Fibroblast of upper back skin (primary cell): ENCODE data around the gene PGM5.
"Not testable (repeated sequence)": the region's sequence is repeated elsewhere in the genome, so short reads cannot be mapped to it uniquely, and the experiment has no call there.

Experiments used
- DNase-seq: peaks from one replicate; pipeline ENCODE4 v3.0.0-alpha.2; 2013

The PGM5 gene

DNA sequence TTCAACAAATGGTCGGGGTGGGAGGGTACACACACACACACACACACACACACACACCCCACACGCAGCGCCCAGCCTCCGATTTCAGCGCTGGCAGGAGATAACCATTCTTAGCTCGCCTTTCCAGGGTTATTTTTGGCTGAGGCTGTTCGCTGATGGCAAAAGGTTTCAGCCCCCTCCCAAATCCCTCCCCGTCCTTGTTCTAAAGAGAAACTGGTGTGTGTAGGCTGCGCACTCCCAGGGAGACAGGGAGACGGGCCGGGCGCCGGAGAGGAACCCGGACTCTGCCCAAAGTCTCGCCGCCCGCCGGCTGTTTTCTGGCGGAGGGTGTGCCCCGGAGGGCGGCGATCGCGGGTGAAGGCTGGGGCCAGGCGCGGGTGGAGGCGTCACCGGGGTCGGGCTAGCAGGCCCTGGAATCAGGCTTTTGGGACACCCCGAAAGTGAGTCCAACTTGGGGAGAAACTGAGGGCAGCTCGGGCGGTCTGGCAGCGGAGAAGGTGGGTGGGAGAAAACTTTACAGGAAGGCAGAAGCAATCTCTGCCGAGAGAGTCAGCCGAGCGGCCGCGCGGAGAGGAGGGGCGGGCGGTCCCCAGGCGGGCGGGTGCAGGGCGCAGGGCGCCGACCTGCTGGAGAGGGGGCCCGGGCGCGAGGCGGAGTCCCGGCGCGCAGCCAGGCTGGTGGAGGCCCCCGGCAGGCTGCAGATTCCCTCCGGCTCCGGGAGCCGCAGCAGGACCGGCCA is at the start of gene PGM5:
Gene PGM5 (plus strand): TSS at position 232 of the 739 bp plus-strand sequence. CDS start 517 bp downstream, outside the sequence.
- DNase-seq: not testable (repeated sequence)

DNA sequence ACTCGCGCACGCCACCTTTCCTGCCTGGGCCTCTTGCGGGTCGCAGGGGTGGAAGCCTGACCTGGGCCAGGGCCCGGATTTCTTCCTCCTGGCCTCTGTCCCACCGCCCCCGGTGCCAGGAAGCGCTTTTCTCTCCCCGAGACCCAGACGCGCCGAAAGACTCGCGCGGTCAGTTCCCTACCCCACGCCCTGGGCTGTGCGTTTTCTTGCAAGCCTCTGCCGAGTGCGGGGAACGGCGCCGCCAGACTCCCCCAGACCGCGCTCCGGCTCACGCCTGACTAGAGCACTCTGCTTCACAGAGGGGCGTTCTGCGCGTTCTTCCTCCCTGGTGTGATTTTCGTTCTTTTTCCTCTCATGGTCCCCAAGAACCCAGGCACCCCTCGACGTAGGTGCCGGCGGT is 49.3 kb upstream of the PGM5 start:
- not testable (repeated sequence) for DNase-seq

DNA sequence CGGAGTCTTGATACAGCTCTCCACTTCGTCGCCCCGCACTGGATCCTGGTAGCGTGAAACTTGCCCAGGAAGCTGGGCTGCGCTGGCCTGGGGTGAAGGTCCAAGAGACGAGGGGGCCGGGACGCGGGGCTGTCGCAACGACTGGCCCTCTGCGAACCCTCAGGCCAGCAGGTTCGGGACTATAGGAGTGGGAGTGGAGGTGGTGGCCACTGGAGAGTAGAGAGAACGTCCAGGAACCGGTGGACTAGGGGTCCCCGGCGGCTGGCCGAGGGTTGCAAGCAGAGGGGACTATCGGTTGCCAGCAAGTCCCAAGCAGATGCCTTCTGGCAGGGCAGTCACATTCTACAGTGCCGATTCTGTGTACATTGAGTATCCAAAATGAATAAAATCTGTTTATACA is 48.8 kb upstream of the PGM5 start:
- DNase-seq: not testable (repeated sequence)

DNA sequence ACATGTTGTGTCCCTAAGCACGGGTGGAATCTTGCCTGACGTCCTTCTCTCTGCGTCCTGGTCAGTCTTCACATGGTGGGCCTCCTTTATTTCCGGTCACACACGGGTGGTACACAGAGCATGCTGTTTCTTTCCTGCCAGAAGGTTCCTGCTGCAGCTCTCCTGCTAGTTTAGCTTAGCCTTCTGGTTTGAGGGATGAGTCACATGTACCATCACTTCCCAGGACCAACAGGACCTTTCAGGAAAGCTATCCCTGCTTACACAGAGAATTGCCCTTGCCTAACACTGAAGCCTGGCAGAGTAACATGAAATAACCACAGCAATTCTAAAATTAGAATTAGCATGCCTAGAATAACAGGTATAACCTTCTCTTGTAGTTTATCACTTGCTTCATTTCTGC is 45.2 kb upstream of the PGM5 start:
- DNase-seq: not testable (repeated sequence)

DNA sequence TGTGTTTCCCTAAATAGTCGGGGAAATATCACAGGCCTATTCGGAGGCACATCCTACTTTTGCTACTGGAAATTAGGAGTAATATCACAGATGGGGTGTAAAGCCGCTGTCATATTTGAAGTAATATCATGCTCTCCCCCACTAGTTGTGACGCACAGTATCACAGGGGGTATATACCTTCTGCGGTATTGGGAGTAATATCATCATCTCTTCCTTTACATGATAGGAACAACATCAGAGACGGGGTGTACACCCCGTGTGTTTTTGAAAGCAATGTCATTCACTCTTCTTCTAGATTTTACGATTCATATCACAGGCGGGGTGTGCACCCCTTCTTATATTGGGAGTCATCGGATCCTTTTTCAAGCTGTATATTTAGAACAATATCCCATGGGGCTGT is 38.2 kb upstream of the PGM5 start:
- not testable (repeated sequence) for DNase-seq

DNA sequence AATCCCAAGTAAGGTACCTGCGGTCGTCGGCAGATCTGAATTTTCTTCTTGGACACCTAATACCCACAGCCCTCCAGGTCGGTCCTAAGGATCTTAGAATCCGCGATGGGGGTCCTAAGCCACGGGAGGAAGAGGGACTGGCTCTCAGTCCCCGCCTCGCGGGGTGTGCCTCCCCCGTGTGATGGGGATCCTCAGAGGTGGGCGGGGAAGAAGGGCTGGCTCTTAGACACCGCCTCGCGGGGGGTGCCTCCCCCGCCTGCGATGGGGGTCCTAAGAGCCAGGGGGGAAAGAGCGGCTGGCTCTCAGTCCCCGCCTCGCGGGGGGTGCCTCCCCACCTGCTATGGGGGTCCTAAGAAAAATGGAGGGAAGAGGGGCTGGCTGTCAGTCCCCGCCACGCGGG is 32.7 kb upstream of the PGM5 start:
- not testable (repeated sequence) for DNase-seq

DNA sequence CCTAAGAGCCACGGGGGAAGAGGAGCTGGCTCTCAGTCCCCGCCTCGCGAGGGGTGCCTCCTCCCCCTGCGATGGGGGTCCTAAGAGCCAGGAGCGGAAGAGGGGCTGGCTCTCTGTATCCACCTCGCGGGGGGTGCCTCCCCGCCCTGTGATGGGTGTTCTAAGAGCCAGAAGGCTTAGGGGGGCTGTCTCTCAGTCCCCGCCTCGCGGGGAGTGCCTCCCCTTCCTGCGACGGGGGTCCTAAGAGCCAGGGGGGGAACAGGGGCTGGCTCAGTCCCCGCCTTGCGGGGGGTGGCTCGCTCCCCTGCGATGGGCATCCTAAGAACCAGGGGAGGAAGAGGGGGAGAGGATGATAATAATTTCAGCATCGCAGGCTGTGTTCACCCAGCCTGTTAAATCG is 31.9 kb upstream of the PGM5 start:
- not testable (repeated sequence) for DNase-seq

DNA sequence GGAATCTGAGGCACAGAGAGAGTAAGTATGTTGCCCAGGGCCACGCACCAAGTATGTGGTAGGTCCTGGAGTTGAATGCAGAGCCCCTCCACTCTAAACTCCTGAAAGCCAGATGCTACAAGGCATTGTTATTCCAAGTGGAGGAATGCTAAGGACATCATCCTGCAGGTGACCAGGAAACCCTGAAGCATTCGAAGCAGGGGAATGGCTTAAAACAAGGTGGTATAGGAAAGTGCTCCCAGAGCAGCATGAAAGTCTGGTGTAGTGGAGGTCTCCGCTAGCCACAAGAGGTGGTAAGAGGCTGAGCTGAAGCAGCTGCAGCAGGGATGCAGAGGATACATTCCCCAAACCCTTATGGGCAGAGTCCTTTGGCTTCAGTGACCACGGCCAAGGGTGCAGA is 27.3 kb upstream of the PGM5 start:
- DNase-seq: not testable (repeated sequence)

DNA sequence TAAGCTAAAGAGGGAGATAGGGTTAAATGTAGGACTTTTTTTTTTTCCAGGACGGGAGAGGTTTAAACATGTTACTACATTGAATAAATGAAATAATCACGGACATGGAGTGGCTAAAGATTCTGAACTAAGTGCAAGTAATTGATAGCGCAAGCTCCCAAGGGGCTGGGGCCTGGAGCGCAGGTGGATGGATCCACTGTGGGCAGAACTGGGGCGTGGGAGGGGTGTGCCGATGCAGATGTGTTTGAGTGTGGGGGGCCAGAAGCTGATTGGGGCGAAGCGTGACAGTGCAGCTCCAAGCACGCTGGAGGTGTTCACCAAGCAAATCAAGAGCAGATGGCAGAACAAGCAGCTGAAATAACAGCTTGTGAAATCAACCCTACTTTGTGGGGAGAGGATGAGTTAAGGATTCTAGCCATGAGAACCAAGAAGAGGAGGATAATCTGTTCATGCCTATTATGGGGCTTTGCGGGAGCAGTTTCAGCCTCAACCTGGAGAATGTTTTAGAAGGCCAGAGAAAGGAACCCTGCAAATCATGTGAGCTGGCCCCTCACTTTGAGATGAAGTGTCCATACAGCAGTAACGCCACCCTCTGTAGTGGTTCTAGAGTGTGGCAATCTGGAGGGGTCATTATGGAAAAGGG is 25.8 kb upstream of the PGM5 start:
- not testable (repeated sequence) for DNase-seq

DNA sequence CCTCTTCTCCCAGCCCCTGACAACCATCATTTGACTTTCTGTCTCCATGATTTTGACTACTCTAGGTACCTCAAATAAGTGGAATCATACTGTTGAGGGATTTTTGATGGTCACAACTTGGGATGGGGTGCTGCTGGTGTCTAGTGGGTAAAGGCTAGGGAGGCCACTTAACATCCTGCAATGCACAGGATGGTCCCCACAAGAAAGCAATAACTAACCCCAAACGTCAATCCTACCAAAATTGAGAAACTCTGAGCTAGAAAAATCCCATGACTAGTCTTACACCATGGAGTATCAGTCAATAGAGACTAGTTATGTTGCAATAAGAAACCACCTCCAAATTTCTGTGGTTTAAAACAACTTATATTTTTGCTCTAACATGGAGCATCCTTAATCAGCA is 24.3 kb upstream of the PGM5 start:
- DNase-seq: not testable (repeated sequence)

DNA sequence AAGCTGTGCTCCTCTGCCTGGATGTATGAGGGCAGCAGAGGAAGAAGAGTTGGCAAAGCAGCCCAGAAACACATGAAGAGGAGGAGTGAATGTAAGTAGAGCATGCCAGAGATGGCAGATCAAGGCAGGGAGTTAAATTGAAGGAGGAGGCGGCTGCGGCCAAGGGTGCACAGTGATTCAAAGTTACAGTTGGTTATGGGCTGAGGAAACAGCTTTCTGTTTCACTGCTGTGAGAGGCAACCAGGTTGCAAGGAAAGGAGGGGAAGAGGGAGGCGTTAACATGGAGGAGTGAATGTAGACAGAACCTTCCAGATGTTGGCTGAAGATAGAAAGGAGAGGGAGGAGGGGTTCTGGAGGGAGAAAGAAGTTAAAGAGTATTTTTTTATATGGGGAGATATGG is 20.5 kb upstream of the PGM5 start:
- DNase-seq: not testable (repeated sequence)

DNA sequence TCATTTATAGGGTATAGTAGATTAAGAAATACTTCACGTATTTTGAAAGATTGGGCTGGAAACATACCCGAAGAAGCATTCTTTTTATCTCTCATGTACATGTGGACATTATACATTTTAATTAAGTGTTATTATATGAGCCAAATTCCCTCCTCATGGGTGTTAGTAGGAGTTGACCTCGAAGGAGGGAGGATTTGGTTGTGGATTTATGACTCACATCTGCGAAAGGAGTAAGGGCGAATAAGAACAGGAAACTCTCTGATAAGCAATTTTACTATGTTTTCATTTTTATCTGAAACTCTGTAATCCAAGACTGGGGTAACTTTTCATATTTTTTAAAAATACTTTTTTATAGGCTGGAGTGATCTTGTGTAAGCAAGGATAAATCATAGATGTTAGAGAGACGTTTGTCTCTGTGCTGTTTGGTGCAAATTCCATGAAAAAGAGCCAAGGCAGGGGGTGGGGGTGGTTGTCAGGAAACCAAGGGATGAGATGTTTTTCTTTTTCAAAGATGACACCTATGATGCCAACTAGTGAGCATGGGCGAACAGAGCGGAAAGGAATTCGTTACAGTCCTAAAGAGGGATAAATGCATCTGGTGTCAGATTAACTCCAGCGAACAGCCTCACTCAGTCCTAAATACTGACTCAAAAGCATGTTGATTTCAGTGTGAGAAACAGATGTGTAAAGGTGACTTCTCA is 19.6 kb upstream of the PGM5 start:
- DNase-seq: not testable (repeated sequence)

DNA sequence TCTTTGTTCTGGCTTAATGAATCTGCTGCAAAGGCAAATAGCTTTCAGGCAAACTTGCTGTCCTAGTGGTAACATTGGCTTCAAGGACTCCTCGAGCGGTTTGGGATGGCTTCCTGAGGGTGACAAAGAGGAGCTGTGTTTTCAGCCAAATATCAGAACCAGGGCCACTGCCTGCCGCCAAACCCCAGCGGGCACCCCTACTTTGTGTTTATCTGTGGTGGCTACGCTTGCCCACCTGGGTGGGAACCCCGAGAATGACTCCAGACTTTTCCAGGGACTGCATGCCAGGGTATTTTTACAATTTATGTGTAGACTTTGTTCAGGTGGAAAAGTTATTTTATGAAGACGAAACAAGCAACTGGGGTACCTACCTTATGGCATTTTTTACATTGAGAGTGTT is 18.4 kb upstream of the PGM5 start:
- DNase-seq: not testable (repeated sequence)

DNA sequence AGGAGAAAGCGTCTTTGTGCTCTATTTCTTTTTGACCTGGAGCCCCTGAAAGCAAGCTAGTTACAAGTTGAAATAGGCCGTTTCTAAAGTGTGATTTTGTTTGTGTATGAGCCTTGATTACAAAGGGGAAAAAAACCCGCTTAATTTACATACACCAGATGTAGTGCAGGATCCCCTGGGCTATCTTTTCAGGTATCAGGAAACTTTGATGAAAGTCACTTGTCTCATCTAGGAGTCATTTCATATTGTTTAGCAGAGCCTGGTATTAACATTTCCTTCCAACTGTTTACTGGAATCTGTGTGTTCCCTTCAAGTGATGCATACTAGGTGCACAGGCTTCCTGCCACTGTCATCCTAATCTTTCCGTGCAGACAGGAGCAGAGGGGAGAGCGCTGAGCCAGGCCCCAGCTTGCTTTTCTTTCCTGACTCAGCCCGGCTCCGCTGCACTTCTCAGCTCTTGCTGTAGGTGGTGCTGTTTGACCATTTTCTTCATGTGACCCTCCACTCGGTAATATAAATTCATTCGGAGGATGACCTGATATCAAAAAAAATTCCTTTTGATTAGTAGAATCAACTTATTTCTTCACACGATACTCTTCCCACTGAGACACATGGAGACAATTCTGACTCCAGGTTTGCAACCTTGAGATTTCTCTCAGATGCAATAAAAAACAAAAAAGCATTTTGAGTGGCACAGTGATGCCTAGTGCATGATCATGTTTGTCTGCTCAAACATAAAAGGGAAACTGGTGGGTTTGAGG is 14.0 kb upstream of the PGM5 start:
- DNase-seq: not testable (repeated sequence)

DNA sequence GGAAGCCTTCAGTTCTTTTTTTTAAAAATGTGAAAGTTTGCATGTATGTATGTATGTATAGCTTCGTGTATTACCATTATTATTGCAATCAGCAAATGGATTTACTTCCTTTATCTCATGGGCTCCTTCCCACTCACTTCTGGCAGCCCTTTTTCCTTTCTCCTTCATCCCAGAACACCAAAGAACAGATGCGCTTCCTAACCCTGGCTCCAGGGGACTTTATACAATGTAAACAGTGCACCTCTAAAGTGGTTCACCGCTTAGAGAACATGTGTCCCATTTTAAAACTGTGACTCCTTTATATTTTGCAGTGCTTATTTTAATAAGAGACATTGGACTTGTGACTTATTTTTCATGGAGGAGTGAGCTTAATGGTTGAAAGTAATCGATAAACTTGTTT is 13.2 kb upstream of the PGM5 start:
- DNase-seq: not testable (repeated sequence)

DNA sequence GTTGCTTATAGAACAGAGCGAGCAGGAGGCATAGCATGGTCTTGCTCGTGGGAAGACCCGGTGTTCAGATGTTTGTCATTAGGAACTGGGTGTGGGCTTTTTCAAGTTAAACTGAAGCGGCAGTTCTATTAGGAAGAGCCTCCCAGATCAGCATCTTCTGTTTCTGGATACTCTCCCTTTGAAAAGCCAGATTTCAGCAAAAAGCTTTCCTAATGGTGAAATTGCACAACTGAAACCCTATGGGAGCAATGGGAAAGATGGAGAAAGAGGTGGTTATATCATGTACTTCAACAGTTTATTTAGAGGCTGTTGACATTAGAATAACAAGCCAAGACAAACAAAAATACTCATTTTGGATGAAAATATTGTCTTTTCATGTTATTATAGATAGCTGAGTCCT is 12.4 kb upstream of the PGM5 start:
- DNase-seq: not testable (repeated sequence)

DNA sequence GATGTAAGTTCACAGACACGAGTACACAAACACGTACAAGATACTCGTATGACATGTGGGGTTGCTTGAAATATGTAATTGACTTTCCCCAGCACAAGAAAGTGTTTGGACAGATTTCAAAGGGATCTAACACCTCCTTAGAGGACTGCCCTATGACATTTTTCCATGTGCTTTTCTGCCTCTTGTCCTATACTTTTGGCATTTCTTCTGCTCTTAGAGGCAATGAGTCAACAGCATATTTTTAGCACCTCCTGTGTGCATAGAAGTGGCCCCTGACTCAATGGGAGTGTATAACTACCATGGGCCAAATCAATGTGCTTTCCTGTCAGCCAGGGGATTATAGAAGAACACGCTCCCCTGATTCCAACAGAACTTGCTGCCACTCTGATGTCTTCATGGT is 4.7 kb upstream of the PGM5 start:
- DNase-seq: not testable (repeated sequence)

DNA sequence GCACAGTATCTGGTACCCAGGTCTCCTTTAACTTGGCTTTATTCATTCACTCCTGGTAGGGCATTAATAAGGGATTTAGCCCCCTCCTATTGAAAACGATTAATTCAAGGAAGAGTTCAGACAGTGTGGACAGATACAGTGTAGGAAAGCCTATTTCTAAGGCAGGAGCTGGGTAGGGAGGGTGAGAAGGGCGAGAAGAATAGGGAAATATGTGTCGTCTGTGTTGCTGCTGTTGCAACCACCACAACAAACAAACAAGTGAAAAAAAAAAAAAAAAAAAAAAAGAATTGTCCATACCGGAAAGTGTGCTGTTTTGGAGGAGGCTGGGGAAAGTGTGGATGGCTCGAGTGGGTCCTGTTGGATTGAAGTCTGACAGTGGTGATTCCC is 425 bp upstream of the PGM5 start:
- DNase-seq: not testable (repeated sequence)

DNA sequence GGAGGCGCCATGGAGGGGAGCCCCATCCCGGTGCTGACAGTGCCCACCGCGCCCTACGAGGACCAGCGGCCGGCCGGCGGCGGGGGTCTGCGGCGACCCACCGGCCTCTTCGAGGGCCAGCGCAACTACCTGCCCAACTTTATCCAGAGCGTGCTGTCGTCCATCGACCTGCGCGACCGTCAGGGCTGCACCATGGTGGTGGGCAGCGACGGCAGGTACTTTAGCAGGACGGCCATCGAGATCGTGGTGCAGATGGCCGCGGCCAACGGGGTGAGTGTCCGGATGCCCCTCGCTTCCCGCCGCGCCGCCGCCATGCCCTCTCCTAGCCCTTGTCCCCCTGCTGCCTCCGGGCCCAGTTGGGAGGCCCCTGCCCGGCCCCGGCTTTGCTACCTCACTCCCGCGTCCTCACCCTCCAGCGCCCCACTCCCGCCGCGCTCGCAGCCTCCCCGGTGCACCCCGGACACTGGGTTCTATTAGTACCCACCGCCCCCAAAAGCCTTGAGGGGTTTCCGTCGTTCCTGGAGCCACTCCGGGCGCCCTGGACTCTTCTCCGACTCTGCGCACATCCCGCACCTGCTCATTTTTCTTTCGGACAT is 806 bp downstream of the PGM5 start:
- DNase-seq: not testable (repeated sequence)

DNA sequence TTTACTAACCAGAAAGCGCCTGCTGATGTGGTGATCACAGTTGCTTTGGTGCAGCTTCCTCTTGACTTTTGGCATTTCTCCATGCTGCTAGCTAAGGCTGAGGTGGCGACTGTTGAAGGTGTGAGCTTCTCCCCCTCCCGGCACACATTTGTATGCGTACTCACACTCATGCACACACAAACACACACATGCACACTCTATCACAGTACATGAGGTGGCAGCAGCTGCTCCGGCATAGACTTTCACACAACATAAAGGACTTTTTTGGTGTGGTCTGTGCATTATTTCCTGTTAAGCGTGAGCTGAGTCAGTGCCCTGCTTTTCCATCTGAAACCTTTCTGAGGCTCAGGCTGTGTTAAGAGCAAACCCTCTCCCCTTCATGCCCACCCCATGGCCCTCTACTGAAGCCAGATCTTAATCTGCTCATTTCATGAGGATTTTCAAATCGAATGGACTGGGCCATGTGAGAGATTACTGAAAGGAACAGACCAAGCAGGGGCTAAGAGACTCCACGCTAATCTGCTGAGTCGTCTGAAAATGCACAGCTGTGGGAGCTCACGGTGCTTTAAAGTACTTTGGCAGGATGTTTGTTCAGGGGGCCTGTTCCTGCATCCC is 10.6 kb downstream of the PGM5 start:
- DNase-seq: not testable (repeated sequence)

DNA sequence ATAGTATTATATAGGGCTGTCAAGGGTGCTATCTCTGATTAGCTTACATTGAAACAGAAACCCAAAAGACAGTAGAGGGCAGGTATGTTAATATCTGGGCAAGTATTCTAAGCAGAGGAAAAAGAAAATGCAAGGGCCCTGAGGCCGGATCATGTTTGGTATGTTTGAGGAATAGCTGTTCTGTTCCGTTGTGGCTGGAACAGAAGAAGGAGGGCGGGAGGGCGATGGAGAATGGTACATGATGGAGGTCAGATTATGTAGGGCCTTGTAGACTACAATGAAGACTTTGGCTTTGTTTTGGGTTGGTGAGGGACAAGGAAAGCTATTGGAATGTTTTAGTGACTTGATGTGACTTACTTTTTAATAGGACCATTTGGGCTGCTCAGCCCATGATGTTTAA is 19.4 kb downstream of the PGM5 start:
- DNase-seq: not testable (repeated sequence)

DNA sequence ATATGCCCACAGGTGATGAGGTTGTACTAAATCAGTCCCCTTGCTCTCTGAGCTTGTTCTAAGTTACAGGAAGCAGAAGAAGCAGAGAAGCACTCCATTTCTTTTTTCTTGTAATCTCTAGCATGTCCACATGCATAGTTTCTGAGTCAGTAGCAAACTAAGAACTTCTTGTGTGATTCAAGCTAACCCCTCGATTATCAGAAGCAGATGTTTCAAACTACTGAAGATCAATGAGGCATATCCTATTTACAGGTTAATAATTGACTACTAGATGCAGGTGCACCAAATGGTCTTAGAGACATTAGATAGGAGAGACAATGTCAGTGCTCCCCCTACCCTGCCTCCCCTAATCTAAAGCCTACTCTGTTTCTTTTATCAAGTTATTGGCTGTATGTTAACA is 21.3 kb downstream of the PGM5 start:
- DNase-seq: not testable (repeated sequence)
